Measurements from ENCODE around the gene CLRN1. TPM values are rescaled to one million over a fixed set of nuclear protein-coding genes. Genes with fewer than 3 reads are reported as not detected.

Gene CLRN1
- total RNA-seq, 1 donor from 2014 or later, result not detected

DNA sequence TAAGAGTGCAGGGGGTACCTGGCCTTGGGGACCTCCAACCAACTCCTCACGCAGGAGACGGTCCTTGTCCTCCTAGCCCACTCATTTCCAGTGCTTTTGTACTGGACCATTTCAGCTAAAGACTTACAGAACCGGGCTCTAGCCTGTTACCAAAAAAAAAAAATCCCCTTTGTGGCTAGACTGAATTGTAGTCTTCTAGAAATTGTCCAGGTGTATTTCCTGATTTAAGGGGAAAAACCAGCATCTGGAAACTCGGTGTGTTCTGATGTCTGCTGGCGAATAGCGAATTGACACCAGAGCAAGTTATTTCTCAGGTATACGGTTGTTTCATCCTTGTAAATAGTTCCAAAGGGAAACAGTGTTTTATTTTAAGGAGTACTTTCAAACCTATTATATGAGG is 46.2 kb downstream of the CLRN1 start:
- peaks cover 2% of the 10 kb centered on the region for H3K27me3 ChIP-seq (ENCODE audit: control insufficient read depth, insufficient read depth, low read length)
- DNase-seq (ENCODE audit: low read depth), result no peak
- no peaks in the 10 kb centered on the region for H3K36me3 ChIP-seq (ENCODE audit: control insufficient read depth, insufficient read depth, low read length)
- no peak overlapping the region for H3K4me3 ChIP-seq (ENCODE audit: low read depth, low read length)
- TF ChIP-seq, protein P1, sequence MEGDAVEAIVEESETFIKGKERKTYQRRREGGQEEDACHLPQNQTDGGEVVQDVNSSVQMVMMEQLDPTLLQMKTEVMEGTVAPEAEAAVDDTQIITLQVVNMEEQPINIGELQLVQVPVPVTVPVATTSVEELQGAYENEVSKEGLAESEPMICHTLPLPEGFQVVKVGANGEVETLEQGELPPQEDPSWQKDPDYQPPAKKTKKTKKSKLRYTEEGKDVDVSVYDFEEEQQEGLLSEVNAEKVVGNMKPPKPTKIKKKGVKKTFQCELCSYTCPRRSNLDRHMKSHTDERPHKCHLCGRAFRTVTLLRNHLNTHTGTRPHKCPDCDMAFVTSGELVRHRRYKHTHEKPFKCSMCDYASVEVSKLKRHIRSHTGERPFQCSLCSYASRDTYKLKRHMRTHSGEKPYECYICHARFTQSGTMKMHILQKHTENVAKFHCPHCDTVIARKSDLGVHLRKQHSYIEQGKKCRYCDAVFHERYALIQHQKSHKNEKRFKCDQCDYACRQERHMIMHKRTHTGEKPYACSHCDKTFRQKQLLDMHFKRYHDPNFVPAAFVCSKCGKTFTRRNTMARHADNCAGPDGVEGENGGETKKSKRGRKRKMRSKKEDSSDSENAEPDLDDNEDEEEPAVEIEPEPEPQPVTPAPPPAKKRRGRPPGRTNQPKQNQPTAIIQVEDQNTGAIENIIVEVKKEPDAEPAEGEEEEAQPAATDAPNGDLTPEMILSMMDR (IDR thresholded peaks at IDR 0.05; ENCODE audit: insufficient read depth, low read length, severe bottlenecking), result no peak
- FAIRE-seq, result no peak

DNA sequence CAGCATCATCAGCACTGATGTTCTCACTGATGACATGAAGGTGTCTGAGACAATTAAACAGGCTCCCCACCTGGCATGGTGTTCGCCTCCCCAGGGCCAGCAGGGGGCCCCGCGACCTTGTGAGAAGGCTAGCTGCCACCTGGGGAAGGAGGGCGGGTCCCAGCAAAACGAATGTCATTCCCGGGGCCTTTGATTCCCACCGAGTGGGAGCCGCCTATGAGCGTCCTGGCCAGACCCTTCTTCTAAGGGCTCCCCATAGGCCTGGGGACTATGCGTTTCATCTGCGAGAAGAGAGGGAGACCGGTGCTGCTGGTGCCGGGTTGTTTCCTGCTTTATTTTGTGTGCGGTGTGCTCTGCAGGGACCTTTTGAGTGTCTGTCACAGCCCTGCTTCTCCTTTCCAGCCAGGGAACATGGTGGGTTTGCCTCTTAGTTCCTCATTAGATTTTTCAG is 46.8 kb downstream of the CLRN1 start:
- no peaks in the 10 kb centered on the region for H3K36me3 ChIP-seq (ENCODE audit: control insufficient read depth, insufficient read depth, low read length)
- H3K27me3 ChIP-seq (ENCODE audit: control insufficient read depth, insufficient read depth, low read length), result peaks cover 2% of the 10 kb centered on the region
- no peak for FAIRE-seq
- DNase-seq (ENCODE audit: low read depth), result peak; percentile 41
- no peak overlapping the region for H3K4me3 ChIP-seq (ENCODE audit: low read depth, low read length)
- TF ChIP-seq, protein P1 (IDR thresholded peaks at IDR 0.05; ENCODE audit: insufficient read depth, low read length, severe bottlenecking), result peak; percentile 84

DNA sequence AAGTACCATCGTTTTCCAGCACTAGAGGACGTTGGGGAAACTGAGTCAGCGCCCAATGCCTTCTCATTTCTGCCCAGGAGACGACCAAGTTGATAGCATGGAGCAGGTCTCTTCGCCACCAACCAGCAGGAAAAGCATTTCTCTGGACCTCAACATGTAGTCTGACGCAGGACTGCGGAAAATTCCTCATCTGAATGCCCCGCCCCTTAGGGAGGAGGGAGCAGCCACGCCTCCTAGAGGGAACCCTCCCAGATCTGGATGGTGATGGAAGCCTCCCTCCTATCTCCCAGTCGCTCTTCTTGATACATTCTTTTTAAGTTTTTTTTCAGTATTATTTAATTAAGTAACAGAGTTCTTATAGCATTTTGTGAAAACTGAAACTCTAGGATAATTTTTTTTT is 49.9 kb downstream of the CLRN1 start:
- H3K27me3 ChIP-seq (ENCODE audit: control insufficient read depth, insufficient read depth, low read length), result peaks cover 3% of the 10 kb centered on the region
- FAIRE-seq (no peak), DNase-seq (ENCODE audit: low read depth) (no peak)
- H3K4me3 ChIP-seq (ENCODE audit: low read depth, low read length), result no peak overlapping the region
- TF ChIP-seq, protein P1 (IDR thresholded peaks at IDR 0.05; ENCODE audit: insufficient read depth, low read length, severe bottlenecking), result no peak
- H3K36me3 ChIP-seq (ENCODE audit: control insufficient read depth, insufficient read depth, low read length), result no peaks in the 10 kb centered on the region

DNA sequence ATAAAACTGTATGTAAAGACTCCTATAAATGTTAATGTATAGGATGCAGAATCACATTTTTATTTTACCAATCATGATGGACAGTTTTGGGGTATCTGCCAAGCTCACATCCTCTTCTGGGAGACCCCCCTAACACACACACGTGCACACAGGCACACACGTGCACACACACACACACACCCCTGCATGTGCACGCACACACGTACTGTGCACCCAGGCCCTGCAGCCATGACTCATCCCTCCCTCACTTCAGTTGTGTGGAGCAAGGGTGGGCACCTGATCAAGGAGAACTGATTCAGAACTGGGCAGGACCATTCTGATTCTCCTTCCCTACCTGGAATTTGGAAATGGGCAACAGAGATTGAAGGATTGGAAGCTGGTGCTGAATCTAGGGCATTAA is 51.3 kb downstream of the CLRN1 start:
- peak; percentile 47 for DNase-seq (ENCODE audit: low read depth)
- TF ChIP-seq, protein P1 (IDR thresholded peaks at IDR 0.05; ENCODE audit: insufficient read depth, low read length, severe bottlenecking), result no peak
- Histone ChIP-seq H3K36me3 (ENCODE audit: control insufficient read depth, insufficient read depth, low read length) (no peaks in the 10 kb centered on the region), H3K4me3 (ENCODE audit: low read depth, low read length) (no peak overlapping the region), H3K27me3 (ENCODE audit: control insufficient read depth, insufficient read depth, low read length) (peaks cover 3% of the 10 kb centered on the region)
- FAIRE-seq, result no peak

DNA sequence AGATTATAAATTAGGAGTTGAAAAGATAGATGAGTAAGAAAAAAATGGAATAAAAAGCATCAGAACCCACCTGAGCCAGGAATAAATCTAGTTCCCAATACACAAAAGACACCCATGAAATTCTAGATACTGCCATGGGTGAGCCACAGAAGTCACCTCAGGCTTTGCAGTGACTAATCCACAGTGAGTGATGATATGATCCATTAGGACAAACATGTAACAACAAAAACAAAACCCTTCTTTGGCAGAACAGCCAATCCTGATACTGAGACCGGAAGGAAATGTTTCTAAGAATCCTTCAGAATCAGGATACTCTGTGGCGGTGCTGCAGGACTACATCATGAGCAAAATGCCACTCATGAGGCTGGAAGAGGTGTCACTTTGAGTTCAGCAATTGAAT is 52.3 kb downstream of the CLRN1 start:
- Histone ChIP-seq H3K36me3 (ENCODE audit: control insufficient read depth, insufficient read depth, low read length) (no peaks in the 10 kb centered on the region), H3K27me3 (ENCODE audit: control insufficient read depth, insufficient read depth, low read length) (peaks cover 3% of the 10 kb centered on the region), H3K4me3 (ENCODE audit: low read depth, low read length) (no peak overlapping the region)
- peak; percentile 83 for DNase-seq (ENCODE audit: low read depth)
- TF ChIP-seq, protein P1 (IDR thresholded peaks at IDR 0.05; ENCODE audit: insufficient read depth, low read length, severe bottlenecking), result no peak
- no peak for FAIRE-seq

DNA sequence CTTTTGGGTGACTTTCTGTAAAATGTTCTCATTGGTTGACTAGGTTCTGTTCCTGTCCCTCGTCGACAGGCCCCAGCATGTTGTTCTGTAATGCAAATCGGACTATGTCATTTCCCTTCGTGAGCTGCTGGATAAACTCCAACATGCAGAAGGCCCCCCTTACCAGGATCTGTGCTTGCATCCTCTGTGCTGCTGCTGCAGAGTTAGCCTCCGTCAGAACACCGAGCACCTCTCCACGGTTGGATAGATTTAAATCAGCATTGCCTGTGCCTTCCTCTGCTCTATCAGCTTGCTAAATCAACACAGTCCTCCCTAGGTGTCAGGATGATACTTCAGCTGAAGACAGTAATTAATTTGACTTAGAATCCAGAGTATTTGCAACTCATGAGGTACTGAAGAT is 54.6 kb downstream of the CLRN1 start:
- Histone ChIP-seq H3K4me3 (ENCODE audit: low read depth, low read length) (no peak overlapping the region), H3K36me3 (ENCODE audit: control insufficient read depth, insufficient read depth, low read length) (no peaks in the 10 kb centered on the region), H3K27me3 (ENCODE audit: control insufficient read depth, insufficient read depth, low read length) (peaks cover 3% of the 10 kb centered on the region)
- FAIRE-seq, result no peak
- TF ChIP-seq, protein P1 (IDR thresholded peaks at IDR 0.05; ENCODE audit: insufficient read depth, low read length, severe bottlenecking), result no peak
- peak; percentile 25 for DNase-seq (ENCODE audit: low read depth)
